Activated naive CD8-positive, alpha-beta T cell (primary cell): ENCODE results near the gene DPP6.

Experiments used
- H3K27ac Mint-ChIP-seq: one replicate; pipeline ENCODE4 v1.8.0; 2021; ENCODE audit warnings: mixed read lengths
- H3K27me3 Mint-ChIP-seq: one replicate; pipeline ENCODE4 v1.8.0; 2021; ENCODE audit warnings: mixed read lengths
- H3K36me3 Mint-ChIP-seq: one replicate; pipeline ENCODE4 v1.8.0; 2021; ENCODE audit warnings: mixed read lengths
- H3K4me1 Mint-ChIP-seq: one replicate; pipeline ENCODE4 v1.8.0; 2021; ENCODE audit warnings: low read depth, mixed read lengths
- H3K4me3 Mint-ChIP-seq: one replicate; pipeline ENCODE4 v1.8.0; 2021; ENCODE audit warnings: mild to moderate bottlenecking, mixed read lengths
- H3K9me3 Mint-ChIP-seq: one replicate; pipeline ENCODE4 v1.8.0; 2021; ENCODE audit warnings: low read depth, mixed read lengths

The DPP6 gene

GRCh38 chr7:154304740-154305700 is 252.8 kb downstream of the DPP6 start:
- no peak overlapping the region for H3K4me3 Mint-ChIP-seq
- H3K27ac Mint-ChIP-seq, result no peak overlapping the region
- no peaks in the 10 kb centered on the region for H3K4me1 Mint-ChIP-seq

GRCh38 chr7:154306036-154306435 is 253.8 kb downstream of the DPP6 start:
- H3K4me1 Mint-ChIP-seq, result no peaks in the 10 kb centered on the region
- H3K9me3 Mint-ChIP-seq, result no peaks in the 10 kb centered on the region
- no peaks in the 10 kb centered on the region for H3K36me3 Mint-ChIP-seq
- no peak overlapping the region for H3K27ac Mint-ChIP-seq
- no peak overlapping the region for H3K4me3 Mint-ChIP-seq
- peaks cover 10% of the 10 kb centered on the region for H3K27me3 Mint-ChIP-seq

More at GRCh38 chr7:154304740-154305700, 252.8 kb downstream of the DPP6 start:
- Mint-ChIP-seq H3K36me3 (no peaks in the 10 kb centered on the region), H3K9me3 (no peaks in the 10 kb centered on the region), H3K27me3 (peaks cover 10% of the 10 kb centered on the region)

- Mint-ChIP-seq H3K9me3 (no peaks in the 10 kb centered on the region), H3K36me3 (no peaks in the 10 kb centered on the region), H3K4me1 (no peaks in the 10 kb centered on the region), H3K27ac (no peak overlapping the region), H3K4me3 (no peak overlapping the region), H3K27me3 (peaks cover 8% of the 10 kb centered on the region)
Observed at GRCh38 chr7:154308928-154309327, 256.7 kb downstream of the DPP6 start.

- Mint-ChIP-seq H3K4me1 (no peaks in the 10 kb centered on the region), H3K9me3 (no peaks in the 10 kb centered on the region)
Observed at GRCh38 chr7:154310114-154310513, 257.9 kb downstream of the DPP6 start.

GRCh38 chr7:154324196-154324595 is 272.0 kb downstream of the DPP6 start:
- Mint-ChIP-seq H3K4me1 (no peaks in the 10 kb centered on the region), H3K27me3 (no peaks in the 10 kb centered on the region), H3K4me3 (no peak overlapping the region), H3K36me3 (no peaks in the 10 kb centered on the region), H3K9me3 (no peaks in the 10 kb centered on the region), H3K27ac (no peak overlapping the region)

More at GRCh38 chr7:154310114-154310513, 257.9 kb downstream of the DPP6 start:
- H3K27ac Mint-ChIP-seq, result no peak overlapping the region
- H3K4me3 Mint-ChIP-seq, result no peak overlapping the region
- peaks cover 3% of the 10 kb centered on the region for H3K27me3 Mint-ChIP-seq
- H3K36me3 Mint-ChIP-seq, result no peaks in the 10 kb centered on the region

- no peaks in the 10 kb centered on the region for H3K27me3 Mint-ChIP-seq
- no peaks in the 10 kb centered on the region for H3K9me3 Mint-ChIP-seq
- H3K4me1 Mint-ChIP-seq, result no peaks in the 10 kb centered on the region
- H3K4me3 Mint-ChIP-seq, result no peak overlapping the region
- H3K27ac Mint-ChIP-seq, result no peak overlapping the region
- H3K36me3 Mint-ChIP-seq, result no peaks in the 10 kb centered on the region
Observed at GRCh38 chr7:154326421-154326820, 274.2 kb downstream of the DPP6 start.

- Mint-ChIP-seq H3K4me3 (no peak overlapping the region), H3K4me1 (no peaks in the 10 kb centered on the region), H3K36me3 (no peaks in the 10 kb centered on the region), H3K9me3 (no peaks in the 10 kb centered on the region), H3K27me3 (no peaks in the 10 kb centered on the region), H3K27ac (no peak overlapping the region)
Observed at GRCh38 chr7:154330318-154330717, 278.1 kb downstream of the DPP6 start.

- Mint-ChIP-seq H3K36me3 (no peaks in the 10 kb centered on the region), H3K27me3 (no peaks in the 10 kb centered on the region), H3K27ac (no peak overlapping the region), H3K9me3 (no peaks in the 10 kb centered on the region), H3K4me3 (no peak overlapping the region), H3K4me1 (no peaks in the 10 kb centered on the region)
Observed at GRCh38 chr7:154332811-154333580, 280.8 kb downstream of the DPP6 start.

- Mint-ChIP-seq H3K4me3 (no peak overlapping the region), H3K4me1 (no peaks in the 10 kb centered on the region), H3K36me3 (no peaks in the 10 kb centered on the region), H3K27me3 (no peaks in the 10 kb centered on the region), H3K27ac (no peak overlapping the region), H3K9me3 (no peaks in the 10 kb centered on the region)
Observed at GRCh38 chr7:154336295-154336694, 284.1 kb downstream of the DPP6 start.

GRCh38 chr7:154338701-154339506 is 286.7 kb downstream of the DPP6 start:
- H3K27ac Mint-ChIP-seq, result no peak overlapping the region
- H3K27me3 Mint-ChIP-seq, result no peaks in the 10 kb centered on the region
- no peaks in the 10 kb centered on the region for H3K4me1 Mint-ChIP-seq
- no peaks in the 10 kb centered on the region for H3K36me3 Mint-ChIP-seq
- H3K4me3 Mint-ChIP-seq, result no peak overlapping the region
- H3K9me3 Mint-ChIP-seq, result no peaks in the 10 kb centered on the region

- no peak overlapping the region for H3K27ac Mint-ChIP-seq
- H3K9me3 Mint-ChIP-seq, result no peaks in the 10 kb centered on the region
- H3K36me3 Mint-ChIP-seq, result no peaks in the 10 kb centered on the region
- H3K4me3 Mint-ChIP-seq, result no peak overlapping the region
- H3K4me1 Mint-ChIP-seq, result no peaks in the 10 kb centered on the region
- H3K27me3 Mint-ChIP-seq, result no peaks in the 10 kb centered on the region
Observed at GRCh38 chr7:154342971-154343633, 290.9 kb downstream of the DPP6 start.

- Mint-ChIP-seq H3K36me3 (no peaks in the 10 kb centered on the region), H3K4me3 (no peak overlapping the region), H3K9me3 (no peaks in the 10 kb centered on the region), H3K4me1 (no peaks in the 10 kb centered on the region), H3K27ac (no peak overlapping the region), H3K27me3 (no peaks in the 10 kb centered on the region)
Observed at GRCh38 chr7:154343778-154344412, 291.7 kb downstream of the DPP6 start.

GRCh38 chr7:154345093-154345492 is 292.9 kb downstream of the DPP6 start:
- Mint-ChIP-seq H3K4me1 (no peaks in the 10 kb centered on the region), H3K27me3 (no peaks in the 10 kb centered on the region), H3K9me3 (no peaks in the 10 kb centered on the region), H3K4me3 (no peak overlapping the region), H3K36me3 (no peaks in the 10 kb centered on the region), H3K27ac (no peak overlapping the region)

- Mint-ChIP-seq H3K4me3 (no peak overlapping the region), H3K36me3 (no peaks in the 10 kb centered on the region), H3K9me3 (peaks cover 5% of the 10 kb centered on the region), H3K27me3 (no peaks in the 10 kb centered on the region), H3K4me1 (no peaks in the 10 kb centered on the region), H3K27ac (no peak overlapping the region)
Observed at GRCh38 chr7:154347700-154348266, 295.6 kb downstream of the DPP6 start.
